GM23248 (cell line): ENCODE measurements around the gene SCAMP4. TPM values are rescaled to one million over a fixed set of nuclear protein-coding genes. Genes with fewer than 3 reads are reported as not detected.

ENCODE experiments used
- DNase-seq: peaks from one replicate; pipeline ENCODE4 v3.0.0-alpha.2; 2015
- H2AFZ ChIP-seq: fragments of 200-600 bp; sonication (generic); 2 replicates; pipeline ENCODE4 v1.6.1; 2016; ENCODE audit warnings: antibody characterized with exemption
- H3F3A ChIP-seq: fragments of 200-600 bp; sonication (generic); 2 replicates; pipeline ENCODE4 v1.6.1; 2016; ENCODE audit warnings: mild to moderate bottlenecking, antibody characterized with exemption, mixed run types; ENCODE audit not compliant: insufficient read depth
- H3K27ac ChIP-seq: fragments of 200-600 bp; sonication (generic); 2 replicates; pipeline ENCODE4 v1.5.1; 2016; ENCODE audit warnings: mild to moderate bottlenecking
- H3K27me3 ChIP-seq: fragments of 200-600 bp; sonication (generic); replicated peaks from 2 replicates; pipeline ENCODE4 v1.6.1; 2016; ENCODE audit warnings: mild to moderate bottlenecking; ENCODE audit not compliant: insufficient read depth
- H3K36me3 ChIP-seq: fragments of 200-600 bp; sonication (generic); 2 replicates; pipeline ENCODE4 v1.6.1; 2016; ENCODE audit warnings: low read depth, mild to moderate bottlenecking
- H3K4me1 ChIP-seq: fragments of 200-600 bp; sonication (generic); 2 replicates; pipeline ENCODE4 v1.6.1; 2016; ENCODE audit warnings: mild to moderate bottlenecking; ENCODE audit not compliant: insufficient read depth
- H3K4me2 ChIP-seq: fragments of 200-600 bp; sonication (generic); one replicate; pipeline ENCODE4 v1.6.1; 2016; ENCODE audit warnings: mild to moderate bottlenecking; ENCODE audit not compliant: unreplicated experiment
- H3K4me3 ChIP-seq: fragments of 200-600 bp; sonication (generic); 2 replicates; pipeline ENCODE4 v1.5.1; 2016; ENCODE audit warnings: mild to moderate bottlenecking
- H3K79me2 ChIP-seq: fragments of 200-600 bp; sonication (generic); 2 replicates; pipeline ENCODE4 v1.6.1; 2016; ENCODE audit warnings: mild to moderate bottlenecking; ENCODE audit not compliant: insufficient read depth
- H3K9ac ChIP-seq: fragments of 200-600 bp; sonication (generic); 2 replicates; pipeline ENCODE4 v1.6.1; 2016; ENCODE audit warnings: mild to moderate bottlenecking
- H3K9me2 ChIP-seq: fragments of 200-600 bp; sonication (generic); 2 replicates; pipeline ENCODE4 v1.6.1; 2016; ENCODE audit warnings: mixed run types, mild to moderate bottlenecking, moderate library complexity; ENCODE audit not compliant: insufficient read depth
- H3K9me3 ChIP-seq: fragments of 200-600 bp; sonication (generic); one replicate; pipeline ENCODE4 v1.6.1; 2017; ENCODE audit warnings: low read depth
- H4K20me1 ChIP-seq: fragments of 200-600 bp; sonication (generic); 2 replicates; pipeline ENCODE4 v1.6.0; 2016; ENCODE audit not compliant: insufficient read depth
- EZH2 ChIP-seq: fragments of 200-600 bp; sonication (generic); IDR thresholded peaks from 2 replicates; pipeline ENCODE4 v1.6.1; 2018; ENCODE audit warnings: antibody characterized with exemption, mild to moderate bottlenecking; ENCODE audit not compliant: insufficient read depth, poor library complexity, severe bottlenecking
- EZH2phosphoT487 ChIP-seq: fragments of 200-600 bp; sonication (generic); IDR thresholded peaks from 2 replicates; pipeline ENCODE4 v1.6.1; 2018; ENCODE audit warnings: antibody characterized with exemption, moderate library complexity, mild to moderate bottlenecking, low read depth; ENCODE audit not compliant: insufficient read depth
- WGBS, 2 experiments: methylation state at CpG; one replicate each; pipeline ENCODE4 v1.1.6; 2015 to 2017; ENCODE audit warnings: low lambda C conversion rate in 2 of 2, low coverage in 1 of 2; ENCODE audit errors: missing lambda C conversion rate in 2 of 2; 5-methylcytosine and 5-hydroxymethylcytosine counted together
- in situ Hi-C: fragments of 300-500 bp; cut with MboI; formaldehyde crosslinking; loops from 2 replicates; pipeline ENCODE4 v1.15.0; 2020
- polyA plus RNA-seq: library from polyadenylated mRNA; unstranded; fragments of >200 nt; fragmentation: Nextera tagmentation; extraction: Ambion mirVana; gene quantifications from 2 replicates; pipeline ENCODE4 v1.2.1, GENCODE V29; 2016
- total RNA-seq: library from RNA; depleted of rRNA; stranded (reverse); fragments of >200 nt; shearing (Covaris generic); gene quantifications from 2 replicates; pipeline ENCODE4 v1.2.3, GENCODE V29; 2014

The SCAMP4 gene
- total and polyA plus RNA-seq, 2 experiments from 2014 or later = 73.9 to 110 TPM

DNA sequence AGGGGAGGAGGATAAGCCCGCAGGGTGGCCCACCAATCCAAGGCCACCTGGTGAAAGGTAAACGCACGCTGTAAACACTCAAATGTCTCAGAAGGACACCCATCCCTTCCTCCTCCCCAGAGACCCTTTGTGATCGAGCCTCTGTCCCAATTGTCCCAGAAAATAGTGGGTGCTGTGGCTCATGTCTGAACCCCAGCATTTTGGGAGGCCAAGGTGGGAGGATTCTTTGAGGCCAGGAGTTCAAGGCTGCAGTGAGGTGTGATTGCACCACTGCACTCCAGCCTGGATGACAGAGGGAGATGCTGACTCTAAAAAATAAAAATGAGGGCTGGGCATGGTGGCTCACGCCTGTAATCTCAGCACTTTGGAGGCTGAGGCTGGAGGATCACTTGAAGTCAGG lies 16.8 kb upstream of the SCAMP4 start:
- TF ChIP-seq EZH2 = no peak
- no peak for TF ChIP-seq EZH2phosphoT487
- Histone ChIP-seq H3K4me3 (no peak overlapping the region), H2AFZ (no peak overlapping the region), H3K79me2 (peaks cover 21% of the 10 kb centered on the region), H3K9me2 (no peaks in the 10 kb centered on the region), H4K20me1 (no peaks in the 10 kb centered on the region), H3K27me3 (no peaks in the 10 kb centered on the region), H3F3A (no peaks in the 10 kb centered on the region), H3K27ac (no peak overlapping the region), H3K4me1 (peaks cover 8% of the 10 kb centered on the region; the same call in 1 of the 2 replicates), H3K9me3 (no peaks in the 10 kb centered on the region), H3K9ac (no peak overlapping the region), H3K36me3 (no peaks in the 10 kb centered on the region), H3K4me2 (no peak overlapping the region)
- no peak for DNase-seq
- 78% methylated on average over 5 of the region's 5 CpGs for WGBS, 2 experiments
- in situ Hi-C loops = no loop called here

DNA sequence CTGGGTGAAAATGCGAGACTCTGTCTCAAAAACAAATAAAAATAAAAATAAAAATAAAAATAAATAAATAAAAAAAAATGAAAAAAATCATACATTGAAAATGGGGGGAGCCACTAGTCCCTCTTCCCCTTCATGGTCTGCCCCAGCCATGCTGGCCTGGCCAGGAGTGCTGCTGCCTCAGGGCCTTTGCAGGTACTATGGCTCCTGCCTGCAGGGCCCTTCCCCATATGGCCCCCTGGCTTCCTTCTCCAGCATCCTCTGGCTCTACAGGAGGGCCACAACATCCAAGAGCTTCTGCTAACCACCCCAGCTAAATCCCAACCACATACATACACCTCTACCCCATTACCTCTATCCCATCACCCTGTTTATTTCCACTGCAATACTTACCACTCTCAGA lies 15.3 kb upstream of the SCAMP4 start:
- no peaks in the 10 kb centered on the region for H3K36me3 ChIP-seq

DNA sequence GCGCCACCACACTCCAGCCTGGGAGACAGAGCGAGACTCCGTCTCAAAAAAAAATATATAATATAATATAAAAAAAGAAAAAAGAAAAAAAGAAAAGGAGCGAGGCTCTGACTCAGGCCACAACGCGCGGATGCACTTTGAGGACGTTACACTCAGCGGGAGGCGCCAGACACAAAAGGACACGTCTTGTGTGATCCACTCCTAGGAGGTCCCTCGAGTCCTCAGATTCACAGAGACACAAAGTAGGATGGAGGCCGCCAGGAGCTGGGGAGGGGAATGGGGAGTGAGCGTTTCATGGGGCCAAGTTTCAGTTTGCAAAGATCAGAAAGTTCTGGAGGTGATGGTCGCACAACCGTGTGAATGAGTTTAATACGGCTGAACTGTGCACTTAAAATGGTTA lies 11.4 kb upstream of the SCAMP4 start:
- TF ChIP-seq EZH2phosphoT487 (no peak), EZH2 (no peak)
- H4K20me1 ChIP-seq = no peaks in the 10 kb centered on the region
- no peak overlapping the region for H3K27ac ChIP-seq
- H3K9ac ChIP-seq = no peak overlapping the region
- H3K27me3 ChIP-seq = no peaks in the 10 kb centered on the region
- no peak for DNase-seq
- H3K4me3 ChIP-seq = no peak overlapping the region
- no peaks in the 10 kb centered on the region for H3F3A ChIP-seq
- no peaks in the 10 kb centered on the region for H3K9me3 ChIP-seq
- in situ Hi-C loops = no loop called here
- H2AFZ ChIP-seq = no peak overlapping the region
- no peak overlapping the region for H3K4me2 ChIP-seq
- no peaks in the 10 kb centered on the region for H3K36me3 ChIP-seq
- H3K4me1 ChIP-seq = peaks cover 5% of the 10 kb centered on the region; the same call in 1 of the 2 replicates
- no peaks in the 10 kb centered on the region for H3K9me2 ChIP-seq
- H3K79me2 ChIP-seq = no peaks in the 10 kb centered on the region
- WGBS, 2 experiments = 85 to 87% methylated on average over 17 of the region's 17 CpGs

More for the DNA sequence above, 15.3 kb upstream of the SCAMP4 start:
- WGBS, 2 experiments = 83 to 94% methylated on average over 1 of the region's 1 CpG
- TF ChIP-seq EZH2 (no peak), EZH2phosphoT487 (no peak)
- H3K9ac ChIP-seq = no peak overlapping the region
- in situ Hi-C loops = no loop called here
- H3K27ac ChIP-seq = no peak overlapping the region
- H3K9me2 ChIP-seq = no peaks in the 10 kb centered on the region
- H3K79me2 ChIP-seq = peaks cover 6% of the 10 kb centered on the region
- H3K4me1 ChIP-seq = no peaks in the 10 kb centered on the region
- no peaks in the 10 kb centered on the region for H4K20me1 ChIP-seq
- no peak overlapping the region for H3K4me3 ChIP-seq
- no peak overlapping the region for H3K4me2 ChIP-seq
- no peaks in the 10 kb centered on the region for H3K9me3 ChIP-seq
- DNase-seq = no peak
- no peak overlapping the region for H2AFZ ChIP-seq
- H3F3A ChIP-seq = no peaks in the 10 kb centered on the region
- no peaks in the 10 kb centered on the region for H3K27me3 ChIP-seq

DNA sequence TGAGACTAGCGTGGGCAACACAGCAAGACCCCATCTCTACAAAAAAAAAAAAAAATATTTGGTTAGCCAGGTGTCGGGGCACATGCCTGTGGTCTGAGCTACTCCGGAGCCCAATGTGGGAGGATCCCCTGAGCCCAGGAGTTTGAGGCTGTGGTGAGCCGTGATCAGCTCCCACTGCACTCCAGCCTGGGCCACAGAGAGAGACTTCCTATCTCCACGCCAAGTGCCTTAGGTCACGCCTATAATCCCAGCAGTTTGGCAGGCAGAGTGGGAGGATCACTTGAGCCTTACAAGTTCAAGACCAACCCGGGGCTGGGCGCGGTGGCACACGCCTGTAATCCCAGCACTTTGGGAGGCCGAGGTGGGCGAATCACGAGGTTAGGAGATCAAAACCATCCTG lies 8.7 kb upstream of the SCAMP4 start:
- Histone ChIP-seq H3K4me3 (no peak overlapping the region), H3K27me3 (no peaks in the 10 kb centered on the region), H3K9me2 (no peaks in the 10 kb centered on the region), H3K27ac (no peak overlapping the region), H3K36me3 (no peaks in the 10 kb centered on the region), H3K9ac (no peak overlapping the region), H3K9me3 (no peaks in the 10 kb centered on the region), H3K79me2 (no peaks in the 10 kb centered on the region), H2AFZ (no peak overlapping the region), H3K4me2 (no peak overlapping the region), H3K4me1 (peaks cover 5% of the 10 kb centered on the region; the same call in 1 of the 2 replicates), H3F3A (no peaks in the 10 kb centered on the region), H4K20me1 (no peaks in the 10 kb centered on the region)
- in situ Hi-C loops = no loop called here
- TF ChIP-seq EZH2 = no peak
- TF ChIP-seq EZH2phosphoT487 = no peak
- DNase-seq = no peak
- WGBS, 2 experiments = 88 to 91% methylated on average over 13 of the region's 13 CpGs

DNA sequence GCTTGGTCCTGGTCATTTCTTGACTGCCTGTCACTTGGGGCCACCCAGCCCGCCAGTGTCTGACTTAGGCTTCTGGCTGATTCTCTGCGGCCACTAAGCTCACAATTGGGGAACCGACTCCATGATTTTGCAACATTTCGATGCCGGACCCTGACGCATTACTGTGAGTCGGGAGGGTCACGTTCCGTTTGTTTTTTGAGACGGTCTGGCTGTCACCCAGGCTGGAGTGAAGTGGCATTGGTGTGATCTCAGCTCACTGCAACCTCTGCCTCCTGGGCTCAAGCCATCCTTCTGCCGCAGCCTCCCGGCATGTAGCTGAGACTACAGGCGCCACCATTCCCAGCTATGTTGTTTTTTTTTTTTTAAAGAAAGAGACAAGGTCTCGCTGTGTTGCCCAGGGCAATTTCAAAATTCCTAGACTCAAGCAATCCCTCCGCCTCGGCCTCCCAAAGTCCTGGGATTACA lies 3.2 kb upstream of the SCAMP4 start:
- H3K27ac ChIP-seq = no peak overlapping the region
- no peak overlapping the region for H2AFZ ChIP-seq
- no peak for TF ChIP-seq EZH2phosphoT487
- TF ChIP-seq EZH2 = no peak
- no peak overlapping the region for H3K4me2 ChIP-seq
- H3K9ac ChIP-seq = no peak overlapping the region
- 96 to 98% methylated on average over 15 to 16 of the region's 16 CpGs for WGBS, 2 experiments
- peaks cover 5% of the 10 kb centered on the region; the same call in 1 of the 2 replicates for H3K4me1 ChIP-seq
- H3F3A ChIP-seq = 0 out of 2 replicates have a peak, but pooled peaks cover 10% of the 10 kb centered on the region
- H3K9me2 ChIP-seq = no peaks in the 10 kb centered on the region
- no peak for DNase-seq
- no peaks in the 10 kb centered on the region for H4K20me1 ChIP-seq
- no peaks in the 10 kb centered on the region for H3K9me3 ChIP-seq
- no peaks in the 10 kb centered on the region for H3K36me3 ChIP-seq
- peaks cover 15% of the 10 kb centered on the region for H3K79me2 ChIP-seq
- H3K4me3 ChIP-seq = no peak overlapping the region
- in situ Hi-C loops = no loop called here
- H3K27me3 ChIP-seq = no peaks in the 10 kb centered on the region
